ENCODE measurements around the gene ANKH. TPM values are rescaled to one million over a fixed set of nuclear protein-coding genes. Genes with fewer than 3 reads are reported as not detected.
"Not testable (repeated sequence)": the region's sequence is repeated elsewhere in the genome, so short reads cannot be mapped to it uniquely, and the experiment has no call there.

Gene ANKH
- polyA plus RNA-seq, 4 donors, result 12.3 to 21.0 (median 13.9) TPM

DNA sequence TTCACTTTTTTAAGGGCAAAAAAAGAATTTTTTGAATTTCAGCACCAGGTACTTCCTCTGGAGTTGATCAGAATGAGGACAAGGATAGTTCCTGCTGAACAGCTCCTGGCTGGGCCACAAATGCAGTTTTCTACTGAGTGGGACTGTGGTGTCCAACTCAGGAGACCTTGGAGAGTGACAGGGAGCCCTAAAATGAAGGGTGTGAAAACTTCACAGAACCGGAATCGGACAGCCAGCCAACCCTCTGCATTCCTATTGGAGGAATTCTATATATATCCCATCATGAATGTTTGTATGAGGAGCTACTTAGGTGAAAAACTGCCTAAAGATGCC, 40.6 kb downstream of the ANKH start:
- DNase-seq (ENCODE audit: low read depth in 4 of 4, low spot score in 3 of 4), result no peak

DNA sequence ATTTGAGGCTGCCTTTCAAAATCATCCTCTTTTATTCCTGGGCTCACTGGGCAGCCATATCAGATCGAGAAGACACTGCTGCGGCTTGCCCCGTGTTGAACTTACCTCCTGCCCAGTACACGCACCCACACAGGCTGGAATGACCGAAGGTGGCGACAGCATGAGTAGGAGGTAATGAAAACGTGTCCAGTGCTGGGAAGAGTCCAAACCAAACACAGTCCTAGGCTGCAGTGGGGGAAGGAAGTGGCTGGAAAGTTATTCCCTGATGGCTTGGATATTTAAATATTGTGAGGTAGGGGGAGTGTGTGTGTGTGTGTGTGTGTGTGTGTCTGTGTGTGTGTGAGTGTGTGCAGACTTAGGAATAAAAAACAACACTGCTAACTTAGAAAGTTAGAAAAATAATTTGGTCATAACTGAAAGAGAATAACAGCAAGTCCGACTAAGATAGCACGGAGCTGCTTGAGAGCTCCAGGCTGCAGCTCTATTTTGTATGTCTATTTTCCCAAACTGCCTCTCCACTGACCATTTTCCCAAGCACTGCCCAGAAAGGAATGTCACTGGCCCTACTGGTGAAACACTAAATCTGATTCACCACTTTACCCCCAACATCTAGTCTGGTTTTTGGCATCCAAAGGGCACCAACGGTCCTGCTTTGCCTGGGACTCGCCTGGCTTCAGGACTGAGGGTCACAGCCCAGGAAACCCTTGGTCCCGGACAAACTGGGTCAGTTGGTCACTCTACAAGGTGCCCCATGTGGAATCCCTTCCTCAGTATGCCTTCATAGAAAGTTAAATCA, 41.2 kb downstream of the ANKH start:
- no peak for DNase-seq (ENCODE audit: low read depth in 4 of 4, low spot score in 3 of 4)

DNA sequence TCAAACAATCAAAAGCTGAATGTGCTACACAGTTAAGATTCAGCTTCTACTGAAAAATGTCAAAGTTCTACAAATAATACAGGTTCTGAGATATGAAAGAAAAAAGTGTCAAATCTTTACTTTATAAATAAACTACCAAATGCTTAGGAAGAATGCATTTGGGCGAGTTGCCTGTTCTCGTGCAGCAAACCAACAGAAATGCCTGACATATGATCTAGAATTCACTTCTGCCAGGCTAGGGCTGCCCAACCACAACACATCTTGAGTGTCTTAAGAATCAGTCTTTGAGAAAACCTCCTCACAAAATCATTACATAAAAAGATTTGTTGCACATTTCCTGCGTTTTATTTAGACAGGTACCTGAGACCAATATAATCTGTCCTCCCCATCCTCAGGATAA, 42.2 kb downstream of the ANKH start:
- no peak for DNase-seq (ENCODE audit: low read depth in 4 of 4, low spot score in 3 of 4)

DNA sequence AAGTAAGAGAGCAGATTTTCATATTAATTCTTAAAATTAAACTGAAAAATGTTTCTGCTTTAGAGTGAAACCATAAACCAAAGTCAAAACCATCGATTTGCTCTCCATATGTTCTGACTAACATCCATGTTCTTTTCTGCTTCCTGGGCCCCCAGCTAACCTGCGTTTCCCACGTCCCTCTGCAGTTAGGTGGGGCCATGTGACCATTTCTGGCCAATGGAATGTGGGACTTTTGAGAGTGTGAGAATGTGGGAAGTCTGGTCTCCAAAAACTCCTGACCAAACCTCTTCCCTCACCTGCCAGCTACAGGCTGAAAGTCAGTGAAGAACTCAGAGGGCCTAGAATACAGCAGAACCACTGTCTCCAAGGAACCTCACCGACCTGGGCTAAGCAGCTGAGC, 44.9 kb downstream of the ANKH start:
- no peak for DNase-seq (ENCODE audit: low read depth in 4 of 4, low spot score in 3 of 4)

DNA sequence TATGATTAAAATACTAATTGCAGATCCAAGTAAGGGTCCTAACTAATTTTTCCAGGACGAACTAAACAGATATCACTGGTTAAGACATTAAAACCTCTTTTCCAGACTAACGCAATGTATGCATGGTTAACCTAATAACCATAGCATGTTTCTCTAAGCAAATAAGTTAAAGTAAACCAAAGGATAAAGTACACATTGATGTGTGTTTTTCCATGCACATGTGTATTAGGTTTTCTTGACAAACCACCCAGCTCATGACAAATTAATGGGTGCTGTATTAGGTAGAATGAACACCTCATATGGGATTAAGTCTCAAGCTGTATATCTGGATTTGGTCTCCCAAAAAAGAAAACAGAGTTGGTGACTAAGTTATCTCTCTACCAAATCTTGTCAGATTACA, 45.6 kb downstream of the ANKH start:
- no peak for DNase-seq (ENCODE audit: low read depth in 4 of 4, low spot score in 3 of 4)

DNA sequence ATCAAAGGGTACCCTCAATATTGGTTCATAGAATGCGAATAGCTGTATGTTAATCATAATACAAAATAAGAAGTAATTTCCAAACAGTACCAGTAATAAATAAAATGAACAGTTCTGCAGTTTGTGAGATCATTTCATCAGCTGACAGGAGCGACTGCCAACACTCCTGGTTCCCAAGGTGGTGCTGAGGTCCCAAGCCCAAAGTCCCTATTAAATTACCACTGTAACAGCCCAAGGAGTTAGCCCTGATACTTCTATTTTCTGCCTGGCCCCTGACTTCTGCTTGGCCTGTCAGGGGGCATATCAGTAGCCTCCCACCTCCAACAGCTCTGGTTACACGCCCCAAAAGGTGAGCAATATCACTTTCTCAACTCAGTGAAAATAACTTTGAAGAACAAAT, 47.1 kb downstream of the ANKH start:
- no peak for DNase-seq (ENCODE audit: low read depth in 4 of 4, low spot score in 3 of 4)

DNA sequence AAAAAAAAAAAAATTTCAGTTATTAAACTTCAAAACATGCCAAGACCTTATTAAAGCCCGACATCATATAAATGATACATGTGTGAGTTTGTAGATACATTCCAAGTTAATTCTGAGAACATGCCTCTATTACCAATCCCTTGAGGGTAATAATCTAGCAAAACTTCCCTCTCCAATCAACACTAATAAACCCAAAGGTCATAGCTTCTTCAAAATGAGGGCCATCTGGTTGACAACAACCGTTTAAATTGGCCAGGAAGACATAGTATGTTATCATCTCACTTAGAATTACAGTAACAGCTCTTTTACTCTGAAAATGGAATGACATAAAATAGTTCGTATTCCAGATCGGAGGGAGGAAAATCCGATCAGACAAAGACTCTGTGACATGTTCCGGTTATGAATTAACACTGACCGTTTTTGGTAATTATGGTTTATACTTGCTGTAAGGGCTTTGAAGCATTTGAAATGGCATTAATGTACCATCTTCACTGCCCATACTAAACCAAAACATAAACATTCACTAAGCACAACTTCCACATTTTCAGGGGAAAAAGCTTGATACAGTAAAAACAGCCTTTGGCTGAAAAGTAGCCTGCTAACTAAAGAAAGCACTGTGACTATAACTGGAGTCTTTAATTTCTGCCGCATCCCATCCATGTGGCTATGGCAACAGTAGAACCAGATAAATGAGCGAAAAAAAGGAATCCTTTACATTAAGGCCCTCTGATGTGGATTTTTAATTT, 50.3 kb downstream of the ANKH start:
- DNase-seq (ENCODE audit: low read depth in 4 of 4, low spot score in 3 of 4), result no peak

DNA sequence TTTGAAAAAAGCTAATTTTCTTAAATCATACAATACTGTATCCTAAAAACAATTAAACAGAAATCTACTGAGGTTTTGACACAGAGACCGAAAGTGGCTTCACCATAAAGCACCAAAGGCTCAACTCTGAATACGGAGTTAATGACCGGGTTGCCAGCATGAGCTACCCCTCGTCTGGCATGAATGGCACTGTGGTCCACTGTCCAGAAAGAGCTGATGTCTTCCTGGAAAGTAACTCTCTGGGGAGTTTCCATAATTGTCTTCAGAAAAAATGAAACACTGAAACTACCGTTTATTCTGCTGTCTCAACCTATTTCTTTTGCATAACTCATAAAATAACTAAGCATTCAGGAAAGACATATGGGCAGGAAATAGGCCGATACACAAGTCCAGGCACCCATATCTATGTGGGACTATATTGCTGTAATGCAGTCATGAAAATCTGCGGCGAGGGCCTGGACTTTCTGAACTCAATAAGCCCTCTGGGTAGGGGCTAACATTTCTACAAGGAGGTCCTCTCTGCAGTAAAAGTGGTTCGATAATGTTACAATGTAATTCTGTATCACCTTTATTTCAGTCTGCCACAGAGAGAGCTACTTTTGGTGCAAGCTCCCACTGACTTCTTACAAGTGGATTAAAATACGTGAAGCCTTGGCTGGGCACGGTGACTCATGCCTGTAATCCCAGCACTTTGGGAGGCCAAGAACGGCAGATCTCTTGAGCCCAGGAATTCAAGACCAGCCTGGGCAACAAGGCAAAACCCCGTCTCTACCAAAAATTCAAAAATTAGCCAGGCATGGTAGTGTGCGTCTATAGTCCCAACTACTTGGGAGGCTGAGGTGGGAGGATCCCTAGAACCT, 52.4 kb downstream of the ANKH start:
- no peak for DNase-seq (ENCODE audit: low read depth in 4 of 4, low spot score in 3 of 4)

DNA sequence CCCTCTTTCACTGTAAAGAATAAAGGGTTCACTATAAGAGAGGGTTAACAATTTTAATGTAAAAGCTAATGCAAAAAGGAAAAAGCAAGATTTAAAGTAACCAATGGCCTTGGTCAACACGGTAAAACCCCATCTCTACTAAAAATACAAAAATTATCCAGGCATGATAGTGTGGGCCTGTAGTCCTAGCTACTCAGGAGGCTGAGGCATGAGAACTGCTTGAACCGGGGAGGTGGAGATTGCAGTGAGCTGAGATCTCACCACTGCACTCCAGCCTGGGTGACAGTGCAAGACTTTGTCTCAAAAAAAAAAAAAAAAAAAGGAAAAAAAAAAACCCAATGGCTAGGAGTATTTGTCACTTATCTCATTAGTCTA, 53.8 kb downstream of the ANKH start:
- DNase-seq (ENCODE audit: low read depth in 4 of 4, low spot score in 3 of 4), result not testable (repeated sequence)

DNA sequence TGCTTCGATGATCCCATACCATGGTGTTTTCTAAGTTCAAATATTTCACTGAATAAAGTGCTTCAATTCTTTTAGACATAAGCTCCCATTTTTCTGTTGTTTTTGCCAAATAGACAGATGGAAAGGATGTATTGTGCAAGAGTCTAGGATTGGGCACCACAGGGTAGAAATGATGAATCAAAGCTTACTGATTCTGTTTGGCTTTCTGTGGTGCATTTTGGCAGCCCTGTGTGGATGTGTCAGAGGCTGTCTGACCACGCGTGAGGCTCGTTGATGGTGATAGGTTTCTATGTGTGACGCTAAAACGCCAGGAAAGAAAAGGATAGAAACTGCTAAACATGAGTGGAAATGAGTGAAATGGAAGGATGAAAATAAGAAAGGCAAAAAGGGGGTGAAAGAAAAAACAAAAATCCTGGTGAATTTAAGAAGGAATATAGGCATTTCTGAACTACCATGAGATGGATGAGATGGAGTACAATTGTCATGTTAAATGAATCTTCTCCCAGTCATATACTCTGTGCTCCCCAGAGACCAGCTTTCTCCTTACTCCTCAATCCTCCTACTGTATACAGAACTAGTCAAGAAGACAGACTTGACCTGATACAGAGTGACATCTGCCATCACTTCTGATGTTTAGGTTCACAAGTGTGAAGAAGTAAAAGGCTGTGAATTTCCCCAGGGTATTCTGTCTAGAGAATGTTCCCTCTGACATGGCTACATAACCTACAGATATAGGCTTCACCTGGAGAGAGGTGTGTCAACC, 54.4 kb downstream of the ANKH start:
- DNase-seq (ENCODE audit: low read depth in 4 of 4, low spot score in 3 of 4), result no peak

DNA sequence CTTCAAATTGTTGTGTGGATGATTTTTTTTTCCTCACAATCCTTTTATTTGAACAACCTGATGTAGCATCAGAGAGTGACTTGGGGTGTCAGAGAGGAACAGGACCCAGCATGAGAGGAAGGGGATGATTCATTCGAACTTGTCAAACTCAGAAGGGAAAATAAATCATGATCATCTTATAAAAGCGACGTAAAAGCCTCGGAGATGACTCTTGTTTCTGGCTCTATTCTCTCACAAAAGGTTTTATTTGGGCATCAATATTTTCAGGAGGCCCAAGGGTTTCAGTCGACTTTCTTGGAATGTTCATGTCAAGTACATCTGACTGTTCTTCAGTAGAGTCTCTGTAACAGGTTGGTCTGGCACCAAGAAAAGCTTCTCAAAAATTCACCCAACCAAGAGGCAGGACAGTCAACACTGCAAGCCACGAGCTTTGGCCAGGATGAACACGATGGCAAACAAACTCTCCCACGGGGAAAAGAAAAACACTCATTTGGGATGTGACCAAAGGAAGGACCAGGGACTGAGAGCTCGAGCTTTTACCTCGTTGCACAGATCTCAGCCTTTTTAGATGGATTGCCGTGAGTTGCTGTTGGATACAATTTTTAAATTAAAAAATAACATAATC, 55.1 kb downstream of the ANKH start:
- DNase-seq (ENCODE audit: low read depth in 4 of 4, low spot score in 3 of 4), result no peak

DNA sequence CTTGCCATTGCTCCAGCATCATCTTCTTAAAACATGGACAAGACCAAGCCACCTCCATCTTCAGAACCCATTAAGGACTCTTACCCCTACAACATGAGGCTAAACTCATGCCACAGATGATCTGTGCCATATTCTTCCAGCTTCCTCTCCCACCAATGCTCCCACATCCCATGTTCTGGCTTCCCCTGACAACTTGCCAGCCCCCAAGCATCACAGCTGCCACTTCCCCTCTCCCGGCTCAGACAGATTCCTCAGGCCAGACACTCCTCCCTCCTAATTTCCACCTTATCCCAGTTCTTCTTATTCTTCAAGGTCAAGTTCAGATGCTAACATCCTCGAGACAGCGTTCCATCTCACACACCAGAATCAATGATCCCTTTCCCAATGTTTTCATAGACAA, 57.8 kb downstream of the ANKH start:
- DNase-seq (ENCODE audit: low read depth in 4 of 4, low spot score in 3 of 4), result no peak

DNA sequence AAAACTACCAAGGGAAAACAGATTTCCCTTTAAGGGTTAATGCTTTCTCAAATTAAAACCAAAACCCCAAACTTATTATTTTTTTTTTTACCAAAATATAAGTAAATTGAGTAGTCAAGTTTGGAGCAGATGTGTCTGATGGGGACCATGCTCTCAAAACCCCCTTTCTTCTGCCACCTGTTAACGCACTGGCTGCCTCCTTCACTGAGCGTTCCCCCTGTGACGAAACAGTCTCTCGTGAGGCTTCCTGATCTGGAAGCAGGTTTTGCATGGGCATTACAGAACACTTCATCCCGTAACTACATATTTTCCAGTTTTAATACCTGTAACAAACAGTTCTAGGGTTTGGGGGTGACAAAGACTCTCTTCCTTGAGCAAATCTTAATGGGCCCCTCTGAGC, 59.4 kb downstream of the ANKH start:
- DNase-seq (ENCODE audit: low read depth in 4 of 4, low spot score in 3 of 4), result no peak

DNA sequence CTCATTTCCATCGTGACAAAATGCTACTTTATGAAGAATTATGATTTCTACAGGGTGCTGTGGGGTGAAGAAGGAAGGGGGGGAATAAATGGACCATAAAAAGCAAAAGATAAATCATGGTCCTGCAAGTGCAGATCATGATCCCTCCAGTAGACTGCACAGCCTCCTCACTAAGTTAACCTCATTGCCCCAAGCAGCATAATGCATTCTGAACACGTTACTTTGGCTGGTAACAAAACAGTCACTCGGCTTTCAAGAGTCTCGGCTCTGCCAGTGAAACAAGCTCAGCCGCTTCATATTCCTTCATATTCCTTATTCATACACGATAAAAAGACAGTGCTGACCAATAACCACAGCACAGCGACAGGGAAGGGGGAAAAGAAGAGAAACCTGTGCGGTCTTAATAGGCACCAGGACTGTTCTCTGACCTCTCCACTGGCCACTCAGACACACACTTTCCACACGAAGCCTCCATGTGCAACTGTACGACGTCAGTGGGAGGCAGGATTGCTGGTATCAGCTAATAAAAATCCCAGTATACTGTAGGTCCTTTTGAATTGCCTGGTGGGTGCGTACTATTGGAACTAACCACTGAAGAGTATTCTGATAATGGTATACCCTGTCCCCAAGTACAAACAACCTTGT, 60.5 kb downstream of the ANKH start:
- no peak for DNase-seq (ENCODE audit: low read depth in 4 of 4, low spot score in 3 of 4)

DNA sequence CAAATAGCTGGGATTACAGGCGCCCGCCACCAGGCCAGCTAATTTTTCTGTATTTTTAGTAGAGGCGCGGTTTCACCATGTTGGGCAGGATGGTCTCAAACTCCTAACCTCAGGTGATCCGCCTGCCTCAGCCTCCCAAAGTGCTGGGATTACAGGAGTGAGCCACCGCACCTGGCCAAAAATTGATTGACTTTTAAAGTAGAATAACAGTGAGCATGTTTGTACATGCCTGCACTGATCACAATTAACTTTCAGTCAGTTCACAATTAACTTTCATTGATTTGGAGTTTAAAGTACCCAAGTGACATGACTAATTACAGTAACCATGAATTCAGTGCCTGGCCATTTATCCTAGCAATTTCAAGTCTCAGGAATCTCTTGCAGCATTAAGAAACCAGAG, 61.3 kb downstream of the ANKH start:
- no peak for DNase-seq (ENCODE audit: low read depth in 4 of 4, low spot score in 3 of 4)

DNA sequence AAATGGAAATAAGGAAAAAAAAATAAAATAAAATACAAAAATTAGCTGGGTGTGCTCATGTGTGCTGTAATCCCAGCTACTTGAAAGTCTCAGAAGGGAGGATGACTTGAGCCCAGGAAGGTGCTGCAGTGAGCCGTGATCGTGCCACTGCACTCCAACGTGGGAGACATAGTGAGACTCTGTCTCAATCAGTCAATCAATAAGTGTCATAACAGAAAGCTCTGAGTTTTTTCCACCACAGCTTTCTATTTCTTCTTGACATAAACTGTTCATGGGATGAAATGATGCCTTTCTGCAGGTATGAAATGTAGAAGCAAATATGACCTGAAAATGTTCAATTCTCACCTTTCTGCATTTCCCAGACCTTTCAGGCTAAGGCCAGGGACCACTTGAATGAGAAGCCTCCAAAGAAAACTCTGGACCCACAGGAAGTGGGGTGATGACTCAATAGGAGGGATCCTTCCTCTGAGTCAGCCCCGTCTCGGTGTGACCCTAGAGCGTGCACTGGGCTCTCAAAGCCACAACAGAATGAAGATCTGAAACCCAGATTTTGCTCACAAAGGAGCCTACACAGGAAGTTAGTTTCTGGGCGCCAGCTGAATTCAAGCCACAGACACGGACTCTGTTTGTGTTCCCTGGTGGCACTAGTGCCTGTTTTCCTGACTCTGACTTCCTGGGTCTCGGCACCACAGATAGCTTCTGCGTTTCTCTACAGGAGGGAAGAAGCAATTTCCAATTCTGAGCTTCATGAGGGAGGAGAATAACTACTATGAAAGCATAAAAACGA, 62.0 kb downstream of the ANKH start:
- no peak for DNase-seq (ENCODE audit: low read depth in 4 of 4, low spot score in 3 of 4)

DNA sequence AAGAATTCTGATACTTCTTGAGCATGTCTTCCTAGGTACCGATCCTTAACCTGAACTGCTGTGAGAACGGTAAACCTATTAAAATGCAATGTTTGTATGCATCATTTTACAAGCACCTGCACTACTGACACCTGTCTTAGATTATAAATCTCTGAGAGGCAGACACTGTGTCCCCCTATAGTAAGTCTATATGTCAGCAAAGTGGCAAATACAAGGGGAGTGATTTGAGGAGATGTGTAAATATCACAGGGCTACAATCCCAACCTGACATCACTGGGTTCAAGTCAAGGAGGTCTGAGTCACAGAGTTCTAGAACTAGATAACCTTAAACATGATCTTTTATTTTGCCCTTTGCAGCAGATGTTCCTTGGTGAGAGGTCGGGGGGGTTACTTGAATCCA, 64.1 kb downstream of the ANKH start:
- no peak for DNase-seq (ENCODE audit: low read depth in 4 of 4, low spot score in 3 of 4)

DNA sequence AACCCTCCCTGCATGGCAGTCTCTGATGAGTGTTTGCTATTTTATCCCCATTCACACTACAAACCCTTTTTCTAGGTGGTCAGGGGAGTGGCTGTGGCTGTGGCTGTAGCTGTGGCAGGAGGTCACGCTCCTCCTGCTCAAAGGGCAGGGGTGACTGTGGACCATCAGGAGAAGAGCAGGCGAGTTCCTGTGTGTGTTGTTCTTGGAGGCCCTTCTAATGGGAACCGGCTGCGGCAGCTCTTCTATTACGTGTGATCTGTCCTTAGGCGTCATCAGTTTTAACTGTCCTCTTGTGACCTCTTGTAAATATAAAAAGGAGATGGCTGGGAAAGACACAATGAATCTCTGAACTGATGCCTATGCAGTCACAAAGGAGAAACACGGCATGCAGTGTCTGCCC, 65.1 kb downstream of the ANKH start:
- DNase-seq (ENCODE audit: low read depth in 4 of 4, low spot score in 3 of 4), result peak in 1 of 4 donors; percentile 12

DNA sequence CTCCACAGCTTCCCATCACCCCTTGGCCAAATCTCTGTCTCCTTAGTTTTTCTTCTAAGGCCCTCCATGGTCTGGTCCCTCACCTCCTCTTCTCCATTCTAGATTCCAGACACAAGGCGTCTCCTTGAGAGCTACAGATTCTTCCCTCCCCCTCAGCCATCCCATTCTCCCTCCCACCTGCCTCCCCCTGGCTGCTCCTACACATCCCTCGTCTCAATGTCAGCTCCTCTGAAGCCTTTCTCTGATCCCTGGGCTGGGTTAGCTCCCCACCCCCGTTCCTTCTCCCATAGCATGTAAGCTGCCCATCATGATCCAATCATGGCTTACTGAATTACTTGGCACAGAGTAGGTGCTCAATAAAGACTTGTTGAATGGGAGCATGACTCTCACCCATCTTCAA, 69.0 kb downstream of the ANKH start:
- DNase-seq (ENCODE audit: low read depth in 4 of 4, low spot score in 3 of 4), result no peak
